ENCODE results near the gene SNRNP40. TPM values are rescaled to one million over a fixed set of nuclear protein-coding genes. Genes with fewer than 3 reads are reported as not detected.

The SNRNP40 gene
- total RNA-seq, 4 donors from 2014 or later, result 20.2 to 154 (median 32.3) TPM

GRCh38 chr1:31215065-31215570 is 81.5 kb downstream of the SNRNP40 start:
- TF ChIP-seq POLR2A (IDR thresholded peaks at IDR 0.05) (no peak), EP300 (IDR thresholded peaks at IDR 0.05; ENCODE audit: low read depth) (no peak), POLR2AphosphoS5 (IDR thresholded peaks at IDR 0.05) (no peak), CTCF (IDR thresholded peaks at IDR 0.05) (no peak)
- in situ Hi-C loops (cut with MboI; ENCODE audit: low pct_ligation_motif_present in 1 of 4, low pct_unique_long_range_greater_than_20kb in 1 of 4, low sequenced_read_pairs in 3 of 4), result no loop called here
- Histone ChIP-seq H3K4me1 (peaks cover 0 to 7% (median 3%) of the 10 kb centered on the region in 4 donors), H3K4me3 (no peak overlapping the region), H3K9me3 (no peaks in the 10 kb centered on the region), H3K27ac (no peak overlapping the region), H3K36me3 (no peaks in the 10 kb centered on the region), H3K27me3 (no peaks in the 10 kb centered on the region)
- no peak for DNase-seq
- intact Hi-C loops (cut with DNase I; ENCODE audit: low total_unique reads), result no loop called here
- WGBS, 2 donors (ENCODE audit: low coverage in 1 of 2), result 79 to 90% methylated on average over 2 to 11 of the region's 11 CpGs

GRCh38 chr1:31214316-31215064 is 82.1 kb downstream of the SNRNP40 start:
- no peak for TF ChIP-seq EP300 (IDR thresholded peaks at IDR 0.05; ENCODE audit: low read depth)
- TF ChIP-seq POLR2AphosphoS5 (IDR thresholded peaks at IDR 0.05), result no peak
- TF ChIP-seq POLR2A (IDR thresholded peaks at IDR 0.05), result no peak
- TF ChIP-seq CTCF (IDR thresholded peaks at IDR 0.05), result no peak
- no peak for DNase-seq
- H3K36me3 ChIP-seq, result no peaks in the 10 kb centered on the region
- peaks cover 0 to 7% (median 3%) of the 10 kb centered on the region in 4 donors for H3K4me1 ChIP-seq
- no peak overlapping the region for H3K27ac ChIP-seq
- H3K27me3 ChIP-seq, result no peaks in the 10 kb centered on the region
- in situ Hi-C loops (cut with MboI; ENCODE audit: low pct_ligation_motif_present in 1 of 4, low pct_unique_long_range_greater_than_20kb in 1 of 4, low sequenced_read_pairs in 3 of 4), result no loop called here
- WGBS, 2 donors (ENCODE audit: low coverage in 1 of 2), result 66 to 75% methylated on average over 3 to 12 of the region's 12 CpGs
- intact Hi-C loops (cut with DNase I; ENCODE audit: low total_unique reads), result no loop called here
- no peak overlapping the region for H3K4me3 ChIP-seq
- no peaks in the 10 kb centered on the region for H3K9me3 ChIP-seq

Other genes with a start within 250 kb of the SNRNP40 start
- 100 to 1,000 TPM in 1 of 4 donors, 10 to 100 TPM in 3; 73.6 to 201 (median 78.5) TPM for gene PUM1, start 231.1 kb downstream of the SNRNP40 start, total RNA-seq
- gene NKAIN1, start 56.9 kb downstream of the SNRNP40 start, total RNA-seq, result not detected
- 10 to 100 TPM in 3 of 4 donors, 1 to 10 TPM in 1; 4.8 to 18.7 (median 13.7) TPM for gene ZCCHC17, start 244 bp upstream of the SNRNP40 start, total RNA-seq
- gene FABP3, start 76.3 kb upstream of the SNRNP40 start, total RNA-seq, result 1 to 10 TPM in 2 of 4 donors, not detected in 2; 5.9 to 7.6 TPM
- 100 to 1,000 TPM in 3 of 4 donors, 10 to 100 TPM in 1; 85.6 to 343 (median 250) TPM for gene SERINC2, start 116.4 kb upstream of the SNRNP40 start, total RNA-seq